RKO (cell line): Measurements from ENCODE around the gene ARHGAP40.
"Not testable (repeated sequence)": the region's sequence is repeated elsewhere in the genome, so short reads cannot be mapped to it uniquely, and the experiment has no call there.

Source experiments
- DNase-seq: peaks from one replicate; pipeline ENCODE4 v3.0.0-alpha.2; 2016; ENCODE audit warnings: low spot score

The ARHGAP40 gene

DNA sequence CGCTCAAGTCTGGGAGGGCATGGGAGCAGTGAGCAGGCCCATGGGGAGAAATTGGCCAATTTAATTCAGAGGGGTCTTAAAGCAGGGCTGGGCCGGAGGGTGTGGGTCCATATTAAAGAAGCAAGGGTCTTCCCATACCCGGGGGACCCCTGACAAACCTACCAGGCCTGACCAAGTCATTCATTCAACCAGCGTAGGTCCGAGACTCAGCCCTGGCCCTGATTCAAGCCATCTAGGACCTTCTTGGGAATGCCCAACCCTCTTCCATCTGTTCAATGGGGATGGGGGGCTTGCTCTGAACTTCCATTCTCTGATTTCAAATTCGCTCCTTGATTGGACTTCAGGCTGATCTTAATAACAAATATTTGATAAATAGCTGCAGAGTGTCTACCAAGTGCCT is 13.3 kb upstream of the ARHGAP40 start:
- no peak for DNase-seq

GRCh38 chr20:38589351-38589750 is 12.3 kb upstream of the ARHGAP40 start:
- DNase-seq, result no peak

- DNase-seq, result no peak
Observed at GRCh38 chr20:38589967-38590675, 11.5 kb upstream of the ARHGAP40 start.

DNA sequence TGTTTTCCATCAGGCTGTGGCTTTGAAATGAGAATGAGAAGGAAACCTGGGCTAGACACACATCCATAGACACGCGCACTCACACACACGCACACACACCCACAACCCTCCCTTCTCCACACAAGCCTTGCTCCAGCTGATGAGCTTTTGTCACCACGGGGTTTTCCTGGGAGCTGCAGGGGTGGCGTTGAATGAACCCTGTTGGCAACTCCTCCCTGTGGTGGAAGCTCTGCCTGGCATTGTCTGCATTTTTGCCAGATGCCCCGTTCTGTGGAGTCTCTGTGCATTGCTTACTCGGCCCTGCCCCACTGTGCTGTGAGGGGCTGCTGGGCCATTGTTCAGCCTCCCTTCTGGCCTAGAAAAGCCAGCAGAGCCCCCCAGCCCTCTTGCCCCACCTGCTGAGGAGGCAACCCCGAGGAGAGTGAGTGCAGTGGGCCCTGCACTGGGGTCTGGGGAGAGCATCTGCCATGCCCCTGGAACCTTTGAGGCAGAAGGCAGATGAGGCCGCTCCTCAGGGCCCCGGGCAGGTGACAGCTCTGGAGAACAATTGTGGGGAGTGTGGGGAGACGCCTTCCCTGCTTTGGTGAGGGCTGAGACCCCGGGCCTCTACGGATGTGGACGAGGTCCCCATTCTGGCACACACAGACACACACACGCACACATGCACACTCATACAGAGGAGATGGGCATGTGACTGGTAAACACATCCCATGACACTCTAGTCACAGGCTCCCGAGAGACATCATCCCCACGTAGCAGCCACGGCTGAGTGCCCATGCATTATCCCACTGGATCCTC is 10.7 kb upstream of the ARHGAP40 start:
- DNase-seq, result peak; percentile 22

DNA sequence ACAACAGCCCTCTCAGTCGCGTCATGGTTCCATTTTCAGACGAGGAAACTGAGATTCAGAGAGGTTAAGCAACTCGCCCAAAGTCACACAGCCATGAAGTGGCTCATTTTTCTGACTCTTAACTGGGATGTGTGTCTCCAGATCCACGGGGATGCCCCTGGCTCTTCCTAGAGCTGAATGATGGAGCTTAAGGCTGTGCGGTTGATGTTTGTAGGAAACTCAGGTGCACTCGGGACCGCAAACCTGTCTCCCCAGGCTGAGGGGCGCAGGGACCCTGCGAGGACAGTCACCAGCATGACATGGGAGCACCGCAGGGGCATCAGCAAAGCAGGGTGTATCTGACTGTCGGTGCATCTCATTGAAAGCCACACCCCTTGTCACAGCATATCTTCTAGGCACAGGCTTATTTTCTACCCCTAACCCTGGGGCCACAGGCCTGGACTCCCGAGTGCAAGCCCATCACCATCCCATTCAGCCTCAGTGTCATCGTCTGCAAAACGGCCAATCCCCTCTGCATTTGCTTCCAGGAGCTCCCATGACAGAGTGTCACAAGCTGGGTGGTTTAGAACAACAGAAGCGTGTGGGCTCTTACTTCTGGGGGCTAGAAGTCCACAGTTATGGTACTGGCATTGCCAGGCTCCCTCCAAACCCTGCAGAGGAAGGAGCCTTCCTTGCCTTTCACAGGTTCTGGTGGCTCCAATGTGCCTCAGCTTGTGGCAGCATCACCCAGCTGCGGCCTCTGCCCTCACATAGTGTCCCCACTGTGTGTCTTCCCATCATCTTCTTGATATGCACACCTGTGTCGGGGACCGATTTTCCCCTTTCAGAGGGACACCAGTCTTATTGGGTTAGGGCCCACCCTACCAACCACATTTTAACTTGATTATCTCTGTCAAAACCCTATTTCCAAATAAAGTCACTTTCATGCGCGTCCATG is 9.9 kb upstream of the ARHGAP40 start:
- DNase-seq, result no peak

GRCh38 chr20:38592411-38592790 is 9.2 kb upstream of the ARHGAP40 start:
- not testable (repeated sequence) for DNase-seq

DNA sequence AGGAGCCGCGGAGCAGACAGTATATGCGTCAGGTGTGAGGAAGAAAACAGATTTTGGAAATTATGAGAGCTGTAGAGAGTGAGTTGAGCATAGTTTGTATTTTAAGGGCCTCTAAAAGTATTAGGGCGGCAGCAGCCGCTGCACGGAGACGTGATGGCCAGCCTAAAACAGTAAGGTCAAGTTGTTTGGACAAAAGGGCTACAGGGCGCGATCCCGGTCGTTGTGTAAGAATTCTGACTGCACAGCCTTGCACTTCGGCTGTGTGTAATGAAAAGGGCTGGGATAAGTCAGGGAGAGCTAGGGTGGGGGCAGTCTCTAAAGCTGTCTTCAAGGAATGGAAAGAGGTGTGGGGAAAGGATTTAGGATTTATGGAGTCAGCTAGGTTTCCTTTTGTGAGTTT is 7.3 kb upstream of the ARHGAP40 start:
- not testable (repeated sequence) for DNase-seq

DNA sequence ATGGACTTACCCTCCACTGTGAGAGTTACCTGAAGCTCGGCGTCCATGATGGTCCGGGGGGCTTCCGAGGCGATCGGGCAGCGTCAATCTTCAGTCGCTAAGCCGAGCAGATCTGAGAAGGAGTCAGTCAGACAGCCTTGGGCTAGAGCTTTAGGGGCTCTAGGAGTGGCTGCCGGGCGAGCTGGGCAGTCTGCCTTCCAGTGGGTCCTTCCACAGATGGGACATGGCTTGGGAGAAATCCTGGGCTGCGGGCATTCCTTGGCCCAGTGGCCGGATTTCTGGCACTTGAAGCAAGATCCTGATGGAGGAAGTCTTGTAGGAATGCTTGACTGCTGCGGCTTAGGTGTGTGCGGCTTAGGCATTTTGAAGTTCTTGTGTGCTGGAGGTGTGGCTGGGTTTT is 5.7 kb upstream of the ARHGAP40 start:
- not testable (repeated sequence) for DNase-seq

GRCh38 chr20:38599410-38599882 is 2.2 kb upstream of the ARHGAP40 start:
- no peak for DNase-seq

DNA sequence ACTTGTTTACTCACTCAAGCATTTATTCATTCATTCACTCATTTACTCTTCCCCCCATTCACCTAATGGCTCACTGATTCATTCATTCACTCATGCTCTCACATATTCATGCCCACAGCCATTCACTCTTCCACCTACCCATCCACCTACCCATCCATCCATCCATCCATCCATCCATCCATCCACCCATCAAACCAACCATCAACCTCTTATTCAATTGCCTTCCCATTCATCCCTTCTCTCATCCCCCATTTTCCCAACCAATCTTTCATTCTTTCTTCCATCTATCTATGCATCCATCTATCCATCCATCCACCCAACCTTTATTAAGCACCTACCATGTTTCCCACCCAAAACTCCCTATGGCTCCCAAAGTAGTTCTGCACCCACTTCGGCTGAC is 1.6 kb upstream of the ARHGAP40 start:
- DNase-seq, result no peak

GRCh38 chr20:38602185-38602581 is 574 bp downstream of the ARHGAP40 start:
- peak; percentile 79 for DNase-seq

DNA sequence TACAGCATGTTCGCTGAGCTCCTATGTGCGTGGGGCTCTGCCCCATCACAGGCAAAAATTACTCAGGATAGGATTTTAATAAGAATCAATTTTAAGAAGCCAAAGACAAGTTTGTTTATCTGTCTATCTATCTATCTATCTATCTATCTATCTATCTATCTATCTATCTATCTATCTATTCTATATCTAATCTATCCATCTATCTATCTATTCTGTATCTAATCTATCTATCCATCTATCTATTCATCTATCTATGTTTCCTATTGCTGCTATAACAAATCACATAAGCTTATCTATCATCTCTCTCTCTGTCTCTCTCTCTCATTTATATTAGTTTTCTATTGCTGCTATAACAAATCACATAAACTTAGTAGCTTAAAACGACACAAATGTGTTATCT is 1.7 kb downstream of the ARHGAP40 start:
- DNase-seq, result no peak

GRCh38 chr20:38604873-38605303 is 3.3 kb downstream of the ARHGAP40 start:
- peak; percentile 72 for DNase-seq

- DNase-seq, result no peak
Observed at GRCh38 chr20:38607351-38607750, 5.7 kb downstream of the ARHGAP40 start.

DNA sequence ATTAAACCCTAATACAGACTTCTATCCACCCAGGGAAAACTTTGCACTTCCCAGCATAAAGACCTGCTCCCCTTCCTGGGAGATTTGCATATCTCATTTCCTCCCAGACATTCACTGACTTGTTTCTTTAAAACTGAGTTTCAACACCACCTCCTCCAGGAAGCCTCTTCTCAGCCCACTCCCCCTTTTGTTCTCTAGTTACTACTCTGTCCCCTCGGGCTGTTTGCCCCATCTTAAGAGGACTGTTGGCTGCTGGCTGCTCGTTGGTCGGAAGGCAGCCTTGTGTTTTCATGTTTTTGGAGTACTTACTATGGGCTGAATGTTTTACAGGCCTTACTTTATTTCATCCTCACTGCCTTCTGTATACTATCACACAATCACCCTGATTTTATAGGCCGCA is 6.6 kb downstream of the ARHGAP40 start:
- DNase-seq, result no peak

DNA sequence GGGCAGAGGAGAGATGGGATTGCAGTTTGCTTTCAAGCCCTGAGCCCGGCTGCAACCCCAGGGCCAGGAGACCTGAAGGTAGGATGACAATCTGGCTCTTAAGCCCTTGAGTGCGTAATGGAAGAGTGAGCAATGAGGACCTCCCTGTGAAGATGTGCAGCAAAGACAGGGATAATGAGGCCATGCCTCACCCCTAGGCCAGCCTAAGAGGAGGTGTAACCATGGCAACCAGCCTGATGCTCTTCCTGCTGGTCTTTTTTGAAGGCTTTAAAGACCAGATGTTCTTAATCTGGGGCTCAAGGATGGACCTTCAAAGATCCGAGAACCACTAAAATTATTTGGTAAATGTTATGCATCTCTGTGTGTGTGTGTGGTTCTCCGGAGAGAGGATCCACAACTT is 8.2 kb downstream of the ARHGAP40 start:
- no peak for DNase-seq

DNA sequence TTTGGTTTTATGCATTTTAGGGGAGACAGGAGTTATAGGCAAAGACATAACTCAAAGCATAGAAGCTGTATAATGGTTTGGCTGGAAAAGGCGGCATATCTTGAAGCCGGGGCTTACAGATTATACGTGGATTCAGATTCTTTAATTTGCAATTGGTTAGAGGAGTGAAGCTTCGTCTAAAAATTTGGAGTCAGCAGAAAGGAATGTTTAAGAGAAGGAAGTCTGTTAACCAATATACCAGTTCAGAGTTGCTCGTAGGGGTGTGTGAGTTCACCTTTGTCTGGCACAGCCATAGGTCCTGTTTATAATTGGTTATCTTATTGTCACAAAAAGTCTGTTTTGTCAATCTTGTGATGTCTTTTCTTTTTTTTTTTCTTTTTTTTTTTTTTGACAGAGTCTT is 8.9 kb downstream of the ARHGAP40 start:
- no peak for DNase-seq

GRCh38 chr20:38612751-38613515 is 11.3 kb downstream of the ARHGAP40 start:
- no peak for DNase-seq

DNA sequence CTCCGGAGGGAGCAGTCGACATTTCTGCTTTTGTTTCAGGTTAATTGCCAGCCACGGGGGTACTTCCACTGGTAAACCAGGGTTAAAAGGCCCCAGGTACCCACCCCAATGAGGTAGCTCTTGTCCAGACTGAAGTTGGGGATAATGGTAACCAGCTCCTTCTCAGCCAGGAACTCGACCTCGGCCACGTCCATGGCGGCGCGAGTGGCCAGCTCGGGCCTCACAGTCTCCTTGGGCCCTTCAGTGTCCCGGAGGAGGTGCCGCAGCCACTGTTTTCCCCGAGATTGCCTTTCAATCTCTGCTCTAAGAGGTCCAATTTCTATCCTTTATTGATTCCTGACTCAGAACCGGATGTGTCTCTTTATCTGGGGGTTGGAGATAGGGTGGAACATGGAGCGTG is 13.7 kb downstream of the ARHGAP40 start:
- DNase-seq, result no peak

DNA sequence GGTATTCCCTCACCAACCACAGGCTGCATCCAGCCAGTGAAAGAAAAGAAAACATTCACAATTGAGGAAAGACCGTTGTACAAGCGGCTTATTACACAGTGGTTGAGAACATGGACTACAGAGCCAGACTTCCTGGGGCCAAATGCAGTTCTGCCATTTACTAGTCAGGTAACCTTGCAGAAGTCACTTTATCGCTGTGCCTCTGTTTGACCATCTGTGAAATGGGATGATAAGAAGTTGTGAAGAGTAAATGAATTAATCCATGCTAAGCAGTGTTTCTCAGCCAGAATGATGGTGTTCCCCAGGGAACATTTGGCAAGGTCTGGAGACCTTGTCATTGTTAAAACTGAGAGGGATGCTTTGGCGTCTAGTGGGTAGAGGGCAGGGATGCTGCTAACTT is 14.8 kb downstream of the ARHGAP40 start:
- no peak for DNase-seq

GRCh38 chr20:38617011-38617829 is 15.6 kb downstream of the ARHGAP40 start:
- peak; percentile 30 for DNase-seq
